ENCODE results near the gene HTR3E. TPM values are rescaled to one million over a fixed set of nuclear protein-coding genes. Genes with fewer than 3 reads are reported as not detected.
A peak's percentile ranks its signal among the peaks of the same experiment; 100 is the strongest.

HTR3E gene
- total RNA-seq, 4 donors from 2014 or later, result 0.80 to 1.8 (median 1.3) TPM; not detected in 1

GRCh38 chr3:184155644-184156521, 59.0 kb downstream of the HTR3E start:
- Histone ChIP-seq H3K4me1 (peaks cover 19 to 51% (median 34%) of the 10 kb centered on the region in 4 donors), H3K27me3 (no peaks in the 10 kb centered on the region), H3K4me3 (peak overlapping the region; percentile 58 to 93 (median 88)), H3K27ac (peak overlapping the region; percentile 91 to 98 (median 93)), H3K36me3 (no peaks in the 10 kb centered on the region), H3K9me3 (no peaks in the 10 kb centered on the region)
- 0% methylated on average over 44 of the region's 47 CpGs; no CpG with 5 or more reads in 1 of the 2 donors for WGBS, 2 donors (ENCODE audit: low coverage in 1 of 2)
- in situ Hi-C loops (cut with MboI; ENCODE audit: low pct_ligation_motif_present in 1 of 4, low pct_unique_long_range_greater_than_20kb in 1 of 4, low sequenced_read_pairs in 3 of 4) (no loop called here), intact Hi-C loops (cut with DNase I; ENCODE audit: low total_unique reads) (no loop called here)
- DNase-seq, result peak; percentile 49
- TF ChIP-seq POLR2AphosphoS5 (IDR thresholded peaks at IDR 0.05), result no peak
- no peak for TF ChIP-seq CTCF (IDR thresholded peaks at IDR 0.05)
- no peak for TF ChIP-seq EP300 (IDR thresholded peaks at IDR 0.05; ENCODE audit: low read depth)
- no peak for TF ChIP-seq POLR2A (IDR thresholded peaks at IDR 0.05)

GRCh38 chr3:184156522-184156955, 59.7 kb downstream of the HTR3E start:
- WGBS, 2 donors (ENCODE audit: low coverage in 1 of 2), result 0% methylated on average over 6 of the region's 6 CpGs; no CpG with 5 or more reads in 1 of the 2 donors
- no peaks in the 10 kb centered on the region for H3K9me3 ChIP-seq
- no peaks in the 10 kb centered on the region for H3K27me3 ChIP-seq
- in situ Hi-C loops (cut with MboI; ENCODE audit: low pct_ligation_motif_present in 1 of 4, low pct_unique_long_range_greater_than_20kb in 1 of 4, low sequenced_read_pairs in 3 of 4), result no loop called here
- H3K4me1 ChIP-seq, result peaks cover 20 to 54% (median 34%) of the 10 kb centered on the region in 4 donors
- intact Hi-C loops (cut with DNase I; ENCODE audit: low total_unique reads), result no loop called here
- H3K36me3 ChIP-seq, result no peaks in the 10 kb centered on the region
- TF ChIP-seq CTCF (IDR thresholded peaks at IDR 0.05) (no peak), EP300 (IDR thresholded peaks at IDR 0.05; ENCODE audit: low read depth) (no peak), POLR2AphosphoS5 (IDR thresholded peaks at IDR 0.05) (no peak), POLR2A (IDR thresholded peaks at IDR 0.05) (no peak)
- H3K27ac ChIP-seq, result peak overlapping the region; percentile 91 to 98 (median 93)
- peak overlapping the region; percentile 58 to 93 (median 88) for H3K4me3 ChIP-seq
- DNase-seq, result peak; percentile 46

Small RNA genes lying within 50 kb of the gene (small RNA-seq; reads per million reads assigned to genes)
- 0 reads per million in 4 donors for gene RF00019

Other genes starting within 250 kb of the HTR3E start
- gene PARL, start 212.2 kb upstream of the HTR3E start, total RNA-seq, result 10 to 100 TPM; 27.3 to 61.3 (median 48.8) TPM
- gene ABCC5, start 79.2 kb upstream of the HTR3E start, total RNA-seq, result 100 to 1,000 TPM in 1 of 4 donors, 10 to 100 TPM in 3; 74.1 to 168 (median 83.8) TPM
- gene HTR3D, start 65.3 kb upstream of the HTR3E start, total RNA-seq, result not detected
- gene HTR3C, start 44.0 kb upstream of the HTR3E start, total RNA-seq, result under 1 TPM in 1 of 4 donors, not detected in 3; 0.48 TPM
- 10 to 100 TPM; 45.1 to 49.7 (median 48.1) TPM for gene EIF2B5, start 38.3 kb downstream of the HTR3E start, total RNA-seq
- 100 to 1,000 TPM in 1 of 4 donors, 10 to 100 TPM in 3; 54.1 to 174 (median 65.7) TPM for gene DVL3, start 58.3 kb downstream of the HTR3E start, total RNA-seq
- 100 to 1,000 TPM; 153 to 318 (median 182) TPM for gene AP2M1, start 77.8 kb downstream of the HTR3E start, total RNA-seq
- gene ABCF3, start 89.1 kb downstream of the HTR3E start, total RNA-seq, result 100 to 1,000 TPM in 2 of 4 donors, 10 to 100 TPM in 2; 58.6 to 286 (median 133) TPM
- 1 to 10 TPM in 2 of 4 donors, under 1 TPM in 1, not detected in 1; 0.95 to 5.0 (median 1.4) TPM for gene VWA5B2, start 132.5 kb downstream of the HTR3E start, total RNA-seq
- gene ALG3, start 151.9 kb downstream of the HTR3E start, total RNA-seq, result 10 to 100 TPM; 37.3 to 67.3 (median 52.2) TPM
- 1 to 10 TPM in 3 of 4 donors, not detected in 1; 4.0 to 7.3 (median 5.9) TPM for gene EEF1AKMT4, start 152.6 kb downstream of the HTR3E start, total RNA-seq
- gene CAMK2N2, start 164.5 kb downstream of the HTR3E start, total RNA-seq, result not detected
- gene ECE2, start 179.0 kb downstream of the HTR3E start, total RNA-seq, result not detected
- 100 to 1,000 TPM in 3 of 4 donors, 10 to 100 TPM in 1; 63.6 to 234 (median 195) TPM for gene PSMD2, start 202.2 kb downstream of the HTR3E start, total RNA-seq
- 100 to 1,000 TPM; 135 to 453 (median 217) TPM for gene EIF4G1, start 217.5 kb downstream of the HTR3E start, total RNA-seq
- gene FAM131A, start 240.5 kb downstream of the HTR3E start, total RNA-seq, result 10 to 100 TPM; 18.5 to 41.1 (median 28.8) TPM